Neural cell (in vitro differentiated cells): ENCODE measurements around the gene UNK. TPM values are rescaled to one million over a fixed set of nuclear protein-coding genes. Genes with fewer than 3 reads are reported as not detected.

ENCODE experiments used
- H2AFZ ChIP-seq: fragments of 200-600, 300-800 bp; sonication (generic), shearing (Covaris generic); 2 replicates; pipeline ENCODE4 v1.6.0; 2014; ENCODE audit warnings: low read depth, mild to moderate bottlenecking, antibody characterized with exemption, low read length, moderate library complexity
- H3F3A ChIP-seq: fragments of 200-600 bp; shearing (Covaris generic); 2 replicates; pipeline ENCODE4 v1.6.1; 2016; ENCODE audit warnings: mild to moderate bottlenecking, moderate library complexity, mixed read lengths, antibody characterized with exemption, low read length; ENCODE audit not compliant: insufficient read depth, poor library complexity, severe bottlenecking
- H3K27ac ChIP-seq: fragments of 200-600, 300-800 bp; sonication (generic), shearing (Covaris generic); 2 replicates; pipeline ENCODE4 v1.5.1; 2014; ENCODE audit warnings: mild to moderate bottlenecking, low read length, moderate library complexity
- H3K27me3 ChIP-seq: fragments of 300-800, 200-600 bp; sonication (generic), shearing (Covaris generic); 2 replicates; pipeline ENCODE4 v1.6.0; 2014; ENCODE audit warnings: mild to moderate bottlenecking, low read depth, low read length, moderate library complexity; ENCODE audit not compliant: insufficient read depth
- H3K36me3 ChIP-seq: fragments of 300-800, 200-600 bp; sonication (generic), shearing (Covaris generic); 2 replicates; pipeline ENCODE4 v1.5.1; 2014; ENCODE audit warnings: mild to moderate bottlenecking, antibody characterized with exemption, low read length, moderate library complexity; ENCODE audit not compliant: insufficient read depth
- H3K4me2 ChIP-seq: fragments of 300-800, 200-600 bp; sonication (generic), shearing (Covaris generic); 2 replicates; pipeline ENCODE4 v1.6.0; 2014; ENCODE audit warnings: mild to moderate bottlenecking, low read length
- H3K4me3 ChIP-seq: fragments of 300-800, 200-600 bp; sonication (generic), shearing (Covaris generic); 2 replicates; pipeline ENCODE4 v1.5.1; 2014; ENCODE audit warnings: mild to moderate bottlenecking, low read length, moderate library complexity
- H3K79me2 ChIP-seq: fragments of 200-600 bp; shearing (Covaris generic); replicated peaks from 2 replicates; pipeline ENCODE4 v1.6.0; 2014; ENCODE audit warnings: mild to moderate bottlenecking, low read length, moderate library complexity; ENCODE audit not compliant: insufficient read depth
- H3K9ac ChIP-seq: fragments of 300-800, 200-600 bp; sonication (generic), shearing (Covaris generic); 2 replicates; pipeline ENCODE4 v1.6.1; 2016; ENCODE audit warnings: mild to moderate bottlenecking, low read length, mixed read lengths
- H3K9me2 ChIP-seq: fragments of 200-600 bp; shearing (Covaris generic); 2 replicates; pipeline ENCODE4 v1.6.1; 2016; ENCODE audit warnings: mild to moderate bottlenecking, low read length, mixed read lengths; ENCODE audit not compliant: insufficient read depth
- H3K9me3 ChIP-seq: fragments of 200-600, 300-800 bp; sonication (generic), shearing (Covaris generic); 2 replicates; pipeline ENCODE4 v1.6.1; 2016; ENCODE audit warnings: mild to moderate bottlenecking, mixed run types, low read length, moderate library complexity, mixed read lengths
- H4K20me1 ChIP-seq: fragments of 200-600 bp; shearing (Covaris generic); 2 replicates; pipeline ENCODE4 v1.6.1; 2016; ENCODE audit warnings: mild to moderate bottlenecking, mixed run types; ENCODE audit not compliant: insufficient read depth
- EZH2 ChIP-seq: fragments of 200-600, 300-800 bp; shearing (Covaris generic), sonication (generic); IDR thresholded peaks from 2 replicates; pipeline ENCODE4 v1.6.1; 2014; ENCODE audit warnings: antibody characterized with exemption, low read length, borderline replicate concordance, mild to moderate bottlenecking; ENCODE audit not compliant: insufficient read depth, poor library complexity, severe bottlenecking
- MXI1 ChIP-seq: fragments of 450-650 bp; conservative IDR thresholded peaks from 2 replicates; pipeline ENCODE4 v1.6.1; 2014; ENCODE audit warnings: antibody characterized with exemption, mild to moderate bottlenecking; ENCODE audit not compliant: poor library complexity, severe bottlenecking
- POLR2AphosphoS5 ChIP-seq: IDR thresholded peaks from 2 replicates; pipeline ENCODE4 v1.6.1; 2012
- TAF1 ChIP-seq: IDR thresholded peaks from 2 replicates; pipeline ENCODE4 v1.6.1; 2012; ENCODE audit warnings: low read depth
- polyA plus RNA-seq: library from polyadenylated mRNA; depleted of rRNA; stranded (reverse); fragments of >200 nt; gene quantifications from 2 replicates; pipeline ENCODE4 v1.2.3, GENCODE V29; 2014
- TF ChIP-seq, protein P1 (sequence below): fragments of 450-650 bp; IDR thresholded peaks from 2 replicates; pipeline ENCODE4 v1.5.1; 2014; ENCODE audit warnings: antibody characterized with exemption, mild to moderate bottlenecking, moderate library complexity; ENCODE audit not compliant: poor library complexity, severe bottlenecking

Gene UNK
- polyA plus RNA-seq, 1 donor from 2014 or later = 29.9 TPM

DNA sequence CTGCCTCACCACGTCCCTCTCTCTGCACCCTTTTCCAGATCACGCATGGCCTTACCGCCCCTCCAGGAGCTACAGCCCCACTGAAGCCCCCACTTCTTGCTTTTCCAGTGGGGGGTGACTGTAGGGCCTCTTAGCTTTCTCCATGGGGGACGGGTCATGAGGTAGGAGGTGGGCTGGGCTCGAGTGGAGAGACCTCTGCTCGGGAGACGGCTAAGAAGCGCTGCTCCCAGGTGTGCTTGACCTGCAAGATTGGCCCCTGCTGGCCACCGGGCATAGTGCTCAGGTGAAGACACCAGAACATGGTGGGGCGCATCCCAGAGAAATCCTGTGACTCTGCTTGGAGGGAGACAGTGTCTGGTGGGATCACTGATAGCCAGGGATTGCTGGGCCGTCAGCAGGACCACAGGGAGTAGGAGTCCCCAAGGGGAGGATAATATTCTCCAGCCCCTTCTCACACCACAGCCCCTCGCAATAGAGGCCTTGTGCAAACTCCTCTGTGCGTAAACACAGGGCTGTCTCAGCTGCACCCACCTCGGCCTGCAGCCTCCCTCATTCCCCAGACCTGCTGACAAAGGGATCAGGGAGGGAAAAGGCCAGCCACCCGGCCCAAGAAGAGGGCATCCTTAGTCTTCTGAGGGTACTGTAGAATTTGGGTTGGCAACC is 10.7 kb upstream of the UNK start:
- Histone ChIP-seq H3K9me2 (no peaks in the 10 kb centered on the region), H3K9me3 (no peaks in the 10 kb centered on the region), H3F3A (no peaks in the 10 kb centered on the region), H3K4me2 (no peak overlapping the region), H3K9ac (no peak overlapping the region), H4K20me1 (peaks cover 45% of the 10 kb centered on the region), H3K4me3 (no peak overlapping the region), H3K79me2 (peaks cover 45% of the 10 kb centered on the region), H2AFZ (no peak overlapping the region), H3K27ac (no peak overlapping the region), H3K36me3 (peaks cover 8% of the 10 kb centered on the region), H3K27me3 (no peaks in the 10 kb centered on the region)
- TF ChIP-seq POLR2AphosphoS5 = peak; percentile 52
- no peak for TF ChIP-seq MXI1

DNA sequence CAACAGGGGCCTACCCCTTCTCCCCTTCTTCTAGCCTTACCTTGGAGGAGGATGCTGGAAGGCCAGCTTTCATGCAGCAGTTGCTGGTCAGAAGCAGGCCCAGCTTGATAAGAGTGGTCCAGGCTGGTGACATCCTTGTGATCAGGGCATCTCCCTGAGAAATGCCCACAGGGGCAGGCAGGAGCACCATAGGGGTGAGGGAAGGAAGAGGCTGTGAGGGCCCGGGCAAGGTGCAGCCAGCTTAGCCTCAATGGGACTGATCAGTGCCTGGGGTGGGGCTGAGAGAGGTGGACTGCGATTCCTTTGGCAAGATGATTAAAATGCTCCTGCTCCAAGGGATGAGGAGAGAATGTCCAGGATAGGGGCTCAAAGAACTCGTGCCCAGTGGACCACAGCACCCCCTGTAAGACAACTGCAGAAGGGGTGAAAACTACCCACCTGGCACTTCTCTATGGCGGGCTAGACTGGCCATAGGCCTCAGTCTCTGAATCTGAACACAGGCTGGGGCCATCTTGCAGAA is 10.1 kb upstream of the UNK start:
- Histone ChIP-seq H3K9me3 (no peaks in the 10 kb centered on the region), H2AFZ (no peak overlapping the region), H3K4me3 (peak overlapping the region; percentile 96), H3K9ac (no peak overlapping the region), H3K9me2 (no peaks in the 10 kb centered on the region), H3F3A (no peaks in the 10 kb centered on the region), H3K79me2 (peaks cover 50% of the 10 kb centered on the region), H3K27ac (no peak overlapping the region), H3K36me3 (peaks cover 8% of the 10 kb centered on the region), H3K27me3 (no peaks in the 10 kb centered on the region), H3K4me2 (no peak overlapping the region), H4K20me1 (peaks cover 50% of the 10 kb centered on the region)
- TF ChIP-seq TAF1 = peak; percentile 11
- TF ChIP-seq POLR2AphosphoS5 = peak; percentile 49
- no peak for TF ChIP-seq EZH2

DNA sequence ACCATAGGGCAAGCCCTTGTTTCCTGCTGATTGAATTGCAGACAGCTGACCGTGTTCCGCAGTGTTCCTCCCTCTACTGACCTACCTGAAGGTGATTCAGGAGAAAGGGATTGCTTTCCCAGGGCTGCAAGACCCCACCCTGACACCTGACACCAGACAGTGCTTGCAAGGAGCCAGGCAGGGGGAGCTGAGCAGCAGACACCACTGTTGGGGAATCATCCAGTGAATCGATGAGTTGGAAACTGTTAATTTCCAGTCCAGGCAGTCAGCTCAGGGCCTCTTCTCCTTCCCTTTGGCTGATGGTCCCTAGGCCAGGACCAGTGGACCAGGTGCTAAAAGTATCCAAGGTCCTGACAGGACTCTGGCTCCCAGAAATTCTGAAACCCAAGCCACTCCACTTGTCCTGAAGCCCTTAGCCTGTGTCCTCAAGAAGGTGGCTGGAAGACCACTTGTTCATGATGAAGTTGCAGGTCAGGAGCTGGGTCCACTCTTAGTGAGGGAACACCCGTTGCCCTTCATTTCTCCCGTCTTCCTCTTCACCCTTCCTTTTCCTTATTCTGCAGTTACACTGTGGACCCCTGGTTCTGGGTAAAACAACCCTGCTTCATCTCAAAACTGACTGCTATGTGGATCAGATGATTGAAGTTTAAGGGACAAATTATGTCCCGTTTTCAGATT is 9.5 kb upstream of the UNK start:
- Histone ChIP-seq H3K4me2 (peak overlapping the region; percentile 44), H3K27ac (no peak overlapping the region), H3K4me3 (peak overlapping the region; percentile 96), H3K79me2 (peaks cover 50% of the 10 kb centered on the region), H3K9me3 (no peaks in the 10 kb centered on the region), H3K9me2 (no peaks in the 10 kb centered on the region), H4K20me1 (peaks cover 50% of the 10 kb centered on the region), H3K36me3 (peaks cover 8% of the 10 kb centered on the region), H3K9ac (no peak overlapping the region), H3K27me3 (no peaks in the 10 kb centered on the region), H2AFZ (no peak overlapping the region), H3F3A (peaks cover under 1% of the 10 kb centered on the region)
- TF ChIP-seq, protein P1, sequence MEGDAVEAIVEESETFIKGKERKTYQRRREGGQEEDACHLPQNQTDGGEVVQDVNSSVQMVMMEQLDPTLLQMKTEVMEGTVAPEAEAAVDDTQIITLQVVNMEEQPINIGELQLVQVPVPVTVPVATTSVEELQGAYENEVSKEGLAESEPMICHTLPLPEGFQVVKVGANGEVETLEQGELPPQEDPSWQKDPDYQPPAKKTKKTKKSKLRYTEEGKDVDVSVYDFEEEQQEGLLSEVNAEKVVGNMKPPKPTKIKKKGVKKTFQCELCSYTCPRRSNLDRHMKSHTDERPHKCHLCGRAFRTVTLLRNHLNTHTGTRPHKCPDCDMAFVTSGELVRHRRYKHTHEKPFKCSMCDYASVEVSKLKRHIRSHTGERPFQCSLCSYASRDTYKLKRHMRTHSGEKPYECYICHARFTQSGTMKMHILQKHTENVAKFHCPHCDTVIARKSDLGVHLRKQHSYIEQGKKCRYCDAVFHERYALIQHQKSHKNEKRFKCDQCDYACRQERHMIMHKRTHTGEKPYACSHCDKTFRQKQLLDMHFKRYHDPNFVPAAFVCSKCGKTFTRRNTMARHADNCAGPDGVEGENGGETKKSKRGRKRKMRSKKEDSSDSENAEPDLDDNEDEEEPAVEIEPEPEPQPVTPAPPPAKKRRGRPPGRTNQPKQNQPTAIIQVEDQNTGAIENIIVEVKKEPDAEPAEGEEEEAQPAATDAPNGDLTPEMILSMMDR = no peak
- peak; percentile 28 for TF ChIP-seq POLR2AphosphoS5
